Heart right ventricle (tissue), 16 donors: ENCODE data around the gene DNAH5. TPM values are rescaled to one million over a fixed set of nuclear protein-coding genes. Genes with fewer than 3 reads are reported as not detected.

Experiments used
- ATAC-seq, 8 donors: fragments of 200-7000 bp; cut with Tn5 transposase; one replicate each; pipeline ENCODE4 v1.9.1; 2020; ENCODE audit warnings: mild to moderate bottlenecking in 8 of 8, moderate library complexity in 8 of 8, moderate number of reproducible peaks in 1 of 8
- DNase-seq, 2 donors: peaks; one replicate each; pipeline ENCODE4 v3.0.0-alpha.2; 2020
- H3K27ac ChIP-seq, 10 donors: fragments of 200-600 bp; sonication (generic) in 2 of 10; one replicate each; pipeline versions ENCODE4 v1.5.0 to v1.8.0; 2020 to 2022; ENCODE audit warnings: mild to moderate bottlenecking in 3 of 10
- H3K27me3 ChIP-seq, 7 donors: fragments of 200-600 bp; one replicate each; pipeline ENCODE4 v1.8.0; 2021 to 2022; ENCODE audit warnings: mild to moderate bottlenecking in 2 of 7
- H3K36me3 ChIP-seq, 9 donors: fragments of 200-600 bp; sonication (generic) in 1 of 9; one replicate each; pipeline versions ENCODE4 v1.5.0 to v1.8.0; 2020 to 2022; ENCODE audit warnings: mild to moderate bottlenecking in 2 of 9
- H3K4me1 ChIP-seq, 9 donors: fragments of 200-600 bp; sonication (generic) in 1 of 9; one replicate each; pipeline versions ENCODE4 v1.5.0 to v1.8.0; 2020 to 2022; ENCODE audit warnings: mild to moderate bottlenecking in 4 of 9
- H3K4me3 ChIP-seq, 10 donors: fragments of 200-600 bp; sonication (generic) in 2 of 10; one replicate each; pipeline versions ENCODE4 v1.5.0 to v1.8.0; 2020 to 2022; ENCODE audit warnings: mild to moderate bottlenecking in 7 of 10, moderate library complexity in 2 of 10
- H3K9me3 ChIP-seq, 11 donors: fragments of 200-600 bp in 10 of 11; sonication (generic) in 2 of 11; one replicate each; pipeline versions ENCODE4 v1.5.0 to v1.8.0; 2013 to 2022; ENCODE audit warnings: mild to moderate bottlenecking in 2 of 11, control low read depth in 1 of 11, moderate library complexity in 1 of 11
- WGBS, 2 donors: extraction: QIAGEN DNeasy Blood & Tissue Kit; methylation state at CpG; one replicate each; pipeline ENCODE4 v1.1.7; 2013; ENCODE audit warnings: inconsistent platforms in 1 of 2; 5-methylcytosine and 5-hydroxymethylcytosine counted together
- intact Hi-C, 10 donors: fragments of 100-400 bp; cut with DNase I; formaldehyde crosslinking; loops; one replicate each; pipeline versions ENCODE4 v1.11.1 to v1.14.2; 2022
- polyA plus RNA-seq, 2 donors: library from polyadenylated mRNA; stranded (reverse); fragments of 200-250 nt; gene quantifications; one replicate each; pipeline ENCODE4 v1.2.3, GENCODE V29; 2013
- total RNA-seq, 10 donors: library from RNA; stranded (reverse); fragmentation: NEBNext Ultra II Directional in 3 of 10; extraction: Animal tissue kit (Norgen Biotek cat#: 25700) in 3 of 10; gene quantifications; one replicate each; pipeline versions ENCODE4 v1.2.1 to v1.2.4, GENCODE V29; 2021 to 2023
- TF ChIP-seq, protein P1 (sequence below), 9 donors: fragments of 200-600 bp; sonication (generic) in 2 of 9; IDR thresholded peaks; one replicate each; pipeline versions ENCODE4 v1.5.0 to v1.8.0; 2021 to 2022; ENCODE audit warnings: antibody characterized with exemption in 9 of 9, mild to moderate bottlenecking in 5 of 9, moderate library complexity in 1 of 9
- donor health status: Arrhythmogenic right ventricular cardiomyopathy.
- donor health status: ischemic (EF 13 %, LVEDD 7.1; RV severe dilation, severe dysfunction).
- donor health status: healthy with polysubstance abuse.
- donor health status: DM: no; HTN: yes; CAD: no.
- donor health status: DM: no; HTN: no; CAD: no.
- donor health status: ischemic (EF 25% LVEDD 6.9; RV normal size, moderate dysfunction).
- donor health status: ischemic (EF 25% LVEDD 5.7; RV mildly dilated, moderate dysfunction).
- donor health status: healthy.
- donor health status: DM: yes; HTN: yes; CAD: no.
- donor health status: Ischemic cardiomyopathy.
- donor health status: ischemic (EF 35%, LVEDD 5.7; RV mildly dilated, moderate dysfunction).
- donor health status: nonischemic (EF 11% LVEDD 7.7; RV severe dilation, severe dysfunction).
- donor health status: DM: yes; HTN: yes; CAD: no.
- donor health status: PGD.
- donor health status: ischemic (EF 29% LVEDD 5.4; RV normal size, mild dysfunction).
- donor health status: nonischemic (EF 23%, LVEDD 6.1; RV moderate dilation, normal function).

Gene DNAH5
- total and polyA plus RNA-seq, 12 donors, result 0.02 to 0.53 (median 0.23) TPM; not detected in 2

DNA sequence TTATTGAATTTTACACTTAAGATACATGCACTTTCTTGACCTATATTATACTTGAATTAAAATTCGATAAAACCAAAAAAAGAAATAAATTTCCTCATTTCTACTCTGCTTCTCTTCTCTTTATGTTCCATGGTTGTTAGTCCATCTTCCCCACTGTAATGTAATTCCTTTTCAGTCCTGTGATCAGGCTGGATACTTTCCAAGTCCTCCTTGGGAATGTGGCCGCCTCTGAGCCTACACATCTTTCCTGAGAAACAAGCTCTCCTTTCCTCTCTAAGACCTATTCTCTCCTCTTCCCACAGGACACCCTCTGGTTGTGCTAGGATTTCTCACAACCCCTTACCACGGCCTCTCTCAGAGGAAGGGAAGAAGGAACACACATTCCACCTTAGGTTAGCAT lies 285.1 kb downstream of the DNAH5 start:
- no peak for ATAC-seq
- Histone ChIP-seq H3K4me1 (no peaks in the 10 kb centered on the region), H3K27ac (no peak overlapping the region), H3K9me3 (no peaks in the 10 kb centered on the region), H3K36me3 (no peaks in the 10 kb centered on the region), H3K4me3 (no peak overlapping the region), H3K27me3 (no peaks in the 10 kb centered on the region)
- TF ChIP-seq, protein P1, sequence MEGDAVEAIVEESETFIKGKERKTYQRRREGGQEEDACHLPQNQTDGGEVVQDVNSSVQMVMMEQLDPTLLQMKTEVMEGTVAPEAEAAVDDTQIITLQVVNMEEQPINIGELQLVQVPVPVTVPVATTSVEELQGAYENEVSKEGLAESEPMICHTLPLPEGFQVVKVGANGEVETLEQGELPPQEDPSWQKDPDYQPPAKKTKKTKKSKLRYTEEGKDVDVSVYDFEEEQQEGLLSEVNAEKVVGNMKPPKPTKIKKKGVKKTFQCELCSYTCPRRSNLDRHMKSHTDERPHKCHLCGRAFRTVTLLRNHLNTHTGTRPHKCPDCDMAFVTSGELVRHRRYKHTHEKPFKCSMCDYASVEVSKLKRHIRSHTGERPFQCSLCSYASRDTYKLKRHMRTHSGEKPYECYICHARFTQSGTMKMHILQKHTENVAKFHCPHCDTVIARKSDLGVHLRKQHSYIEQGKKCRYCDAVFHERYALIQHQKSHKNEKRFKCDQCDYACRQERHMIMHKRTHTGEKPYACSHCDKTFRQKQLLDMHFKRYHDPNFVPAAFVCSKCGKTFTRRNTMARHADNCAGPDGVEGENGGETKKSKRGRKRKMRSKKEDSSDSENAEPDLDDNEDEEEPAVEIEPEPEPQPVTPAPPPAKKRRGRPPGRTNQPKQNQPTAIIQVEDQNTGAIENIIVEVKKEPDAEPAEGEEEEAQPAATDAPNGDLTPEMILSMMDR (IDR thresholded peaks at IDR 0.05), result no peak
- WGBS, 2 donors, result 61 to 76% methylated on average over 3 of the region's 3 CpGs
- DNase-seq, result no peak
- intact Hi-C loops, result no loop called here

DNA sequence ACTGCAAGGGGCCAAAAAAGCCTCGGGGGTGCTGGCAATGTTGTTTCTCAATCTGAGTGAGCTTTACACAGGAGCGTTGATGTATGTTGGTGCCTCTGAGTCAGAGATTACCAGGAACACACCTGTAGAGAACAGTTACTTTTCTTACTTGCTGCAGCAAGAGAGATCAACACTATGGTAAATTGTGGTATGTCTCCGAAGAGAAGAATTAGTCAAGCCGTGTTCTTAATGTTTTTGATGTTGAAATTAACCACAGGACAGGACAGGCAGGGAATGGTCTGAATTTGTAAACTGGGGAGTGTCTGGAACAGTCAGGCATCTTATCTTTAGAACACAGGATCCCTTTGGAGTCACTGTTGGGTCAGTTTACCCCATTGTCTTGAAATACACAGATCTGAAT lies 285.7 kb downstream of the DNAH5 start:
- H3K27me3 ChIP-seq, result no peaks in the 10 kb centered on the region
- ATAC-seq (no peak), DNase-seq (no peak)
- intact Hi-C loops, result no loop called here
- no peak overlapping the region for H3K4me3 ChIP-seq
- H3K27ac ChIP-seq, result no peak overlapping the region
- H3K4me1 ChIP-seq, result no peaks in the 10 kb centered on the region
- TF ChIP-seq, protein P1 (IDR thresholded peaks at IDR 0.05), result no peak
- 79 to 86% methylated on average over 4 of the region's 4 CpGs for WGBS, 2 donors
- no peaks in the 10 kb centered on the region for H3K36me3 ChIP-seq
- no peaks in the 10 kb centered on the region for H3K9me3 ChIP-seq

DNA sequence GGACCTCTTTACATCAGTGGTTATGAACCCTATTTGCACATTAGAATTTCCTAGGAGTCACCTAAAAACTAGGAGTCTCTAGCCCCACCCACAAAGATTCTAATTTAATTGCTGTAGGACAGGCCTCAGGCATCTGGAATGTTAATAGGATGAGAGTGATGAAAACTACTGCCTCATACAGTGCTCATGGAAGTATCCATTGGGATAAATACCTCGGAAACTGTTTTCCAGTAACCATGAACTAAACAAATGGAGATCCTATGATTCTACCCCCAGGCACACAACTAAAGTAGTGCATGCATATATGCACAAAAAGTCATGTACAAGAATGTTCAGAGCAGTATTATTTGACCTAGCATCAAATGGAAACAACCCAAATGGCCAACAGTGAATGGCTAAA lies 286.3 kb downstream of the DNAH5 start:
- Histone ChIP-seq H3K27ac (no peak overlapping the region), H3K4me1 (no peaks in the 10 kb centered on the region), H3K4me3 (no peak overlapping the region), H3K27me3 (no peaks in the 10 kb centered on the region), H3K36me3 (no peaks in the 10 kb centered on the region), H3K9me3 (no peaks in the 10 kb centered on the region)
- DNase-seq (no peak), ATAC-seq (no peak)
- WGBS, 2 donors, result 86 to 89% methylated on average over 1 of the region's 1 CpG
- TF ChIP-seq, protein P1 (IDR thresholded peaks at IDR 0.05), result no peak
- intact Hi-C loops, result no loop called here

DNA sequence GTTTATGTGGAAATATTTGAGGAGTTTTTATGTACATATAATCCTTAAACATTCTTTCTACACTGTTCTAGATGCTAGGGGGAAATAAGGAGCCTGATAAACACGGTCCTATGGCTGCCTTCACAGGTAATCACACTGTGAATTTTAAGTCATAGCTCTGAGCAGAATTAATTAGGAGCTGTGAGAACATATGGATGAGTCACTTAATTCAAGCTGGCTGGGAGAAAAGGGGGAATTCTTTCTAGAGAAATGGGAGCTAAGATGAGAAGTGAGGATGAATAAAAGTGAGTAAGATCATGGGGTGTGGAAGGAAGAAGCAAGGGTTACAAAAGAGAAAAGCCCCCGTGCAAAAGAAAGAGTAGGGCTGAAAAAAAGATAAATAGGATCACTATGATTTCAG lies 290.8 kb downstream of the DNAH5 start:
- 52 to 53% methylated on average over 2 of the region's 2 CpGs for WGBS, 2 donors
- H3K4me3 ChIP-seq, result no peak overlapping the region
- no peak overlapping the region for H3K27ac ChIP-seq
- no peaks in the 10 kb centered on the region for H3K27me3 ChIP-seq
- H3K36me3 ChIP-seq, result no peaks in the 10 kb centered on the region
- ATAC-seq (no peak), DNase-seq (no peak)
- TF ChIP-seq, protein P1 (IDR thresholded peaks at IDR 0.05), result no peak
- H3K9me3 ChIP-seq, result peaks cover 0 to 5% (median 0%) of the 10 kb centered on the region in 11 donors
- intact Hi-C loops, result no loop called here
- no peaks in the 10 kb centered on the region for H3K4me1 ChIP-seq
